T-helper 1 cell treated with Interleukin-12 subunit alpha and Interleukin-12 subunit beta and Interleukin-4 antibody, amounts not matched to agents 30 μg/mL and 1 μg/mL, for 36 hours (primary cell): Measurements from ENCODE around the gene AHCYL2.
A peak's percentile ranks its signal among the peaks of the same experiment; 100 is the strongest.
"Not testable (repeated sequence)": the region's sequence is repeated elsewhere in the genome, so short reads cannot be mapped to it uniquely, and the experiment has no call there.

ENCODE experiments used
- H3K27ac Mint-ChIP-seq: one replicate; pipeline ENCODE4 v1.8.0; 2021; ENCODE audit warnings: mild to moderate bottlenecking, mixed read lengths
- H3K27me3 Mint-ChIP-seq: one replicate; pipeline ENCODE4 v1.8.0; 2021; ENCODE audit warnings: low read depth, mixed read lengths
- H3K36me3 Mint-ChIP-seq: one replicate; pipeline ENCODE4 v1.8.0; 2021; ENCODE audit warnings: low read depth, mixed read lengths
- H3K4me1 Mint-ChIP-seq: one replicate; pipeline ENCODE4 v1.8.0; 2021; ENCODE audit warnings: low read depth, mixed read lengths
- H3K4me3 Mint-ChIP-seq: one replicate; pipeline ENCODE4 v1.8.0; 2021; ENCODE audit warnings: mild to moderate bottlenecking, moderate library complexity, mixed read lengths
- H3K9me3 Mint-ChIP-seq: one replicate; pipeline ENCODE4 v1.8.0; 2021; ENCODE audit warnings: mixed read lengths

AHCYL2 gene

GRCh38 chr7:129216821-129217416, 7.9 kb upstream of the AHCYL2 start:
- not testable (repeated sequence) for H3K4me1 Mint-ChIP-seq, H3K36me3 Mint-ChIP-seq, H3K27me3 Mint-ChIP-seq, H3K4me3 Mint-ChIP-seq, H3K27ac Mint-ChIP-seq, H3K9me3 Mint-ChIP-seq

DNA sequence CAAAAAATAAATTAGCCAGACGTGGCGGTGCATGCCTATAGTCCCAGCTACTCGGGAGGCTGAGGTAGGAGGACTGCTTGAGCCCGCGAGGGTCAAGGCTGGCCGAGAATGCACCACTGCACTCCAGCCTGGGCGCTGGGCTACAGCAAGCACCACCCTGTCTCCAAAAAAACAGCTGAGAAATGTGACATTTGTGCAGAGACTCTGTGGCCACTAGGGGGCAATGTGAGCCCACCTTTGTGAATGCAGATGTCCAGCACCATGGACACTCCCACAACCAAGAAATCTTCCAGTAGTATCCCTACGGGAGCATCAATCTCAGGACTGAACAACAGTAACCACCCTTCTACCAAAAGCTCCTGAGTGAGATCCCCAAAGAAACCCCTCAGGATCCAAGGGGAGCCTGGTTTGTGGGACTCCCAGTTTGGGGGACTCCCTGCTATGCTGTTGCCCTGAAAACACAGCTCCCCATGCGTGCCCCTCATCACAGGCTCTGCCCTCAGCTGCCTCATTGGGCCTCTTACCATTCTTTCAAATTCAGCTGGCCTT, 6.2 kb upstream of the AHCYL2 start:
- Mint-ChIP-seq H3K27me3 (peaks cover 6% of the 10 kb centered on the region), H3K27ac (no peak overlapping the region), H3K9me3 (no peaks in the 10 kb centered on the region), H3K4me1 (peaks cover 9% of the 10 kb centered on the region), H3K4me3 (no peak overlapping the region), H3K36me3 (no peaks in the 10 kb centered on the region)

GRCh38 chr7:129219166-129219565, 5.7 kb upstream of the AHCYL2 start:
- not testable (repeated sequence) for H3K9me3 Mint-ChIP-seq, H3K27me3 Mint-ChIP-seq, H3K27ac Mint-ChIP-seq, H3K4me3 Mint-ChIP-seq, H3K36me3 Mint-ChIP-seq
- H3K4me1 Mint-ChIP-seq = peaks cover 11% of the 10 kb centered on the region

DNA sequence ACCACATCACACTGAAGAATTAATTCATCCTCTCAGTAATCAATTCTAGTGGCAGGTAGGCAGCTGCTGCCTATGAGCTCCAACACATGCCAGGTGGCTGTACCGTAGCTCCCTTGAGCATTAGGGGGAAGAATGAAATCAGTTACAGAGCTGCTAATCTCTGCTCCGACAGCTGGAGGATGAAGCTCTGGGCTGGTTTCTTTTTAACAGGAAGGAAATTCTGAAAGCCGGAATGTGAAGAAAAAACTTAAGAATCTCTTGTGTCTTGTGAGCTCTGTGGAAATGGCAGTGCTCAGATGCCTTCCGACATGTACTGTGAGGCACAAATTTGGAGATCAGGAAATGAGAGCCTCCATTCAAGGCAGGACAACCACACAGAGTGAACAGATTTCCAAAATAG, 2.8 kb upstream of the AHCYL2 start:
- Mint-ChIP-seq H3K27me3 (peaks cover 16% of the 10 kb centered on the region), H3K4me3 (peak overlapping the region; percentile 63), H3K4me1 (peaks cover 27% of the 10 kb centered on the region), H3K36me3 (no peaks in the 10 kb centered on the region), H3K9me3 (no peaks in the 10 kb centered on the region), H3K27ac (peak overlapping the region; percentile 47)

- peaks cover 10% of the 10 kb centered on the region for H3K27me3 Mint-ChIP-seq
- H3K9me3 Mint-ChIP-seq = no peaks in the 10 kb centered on the region
- H3K27ac Mint-ChIP-seq = peak overlapping the region; percentile 81
- peaks cover 27% of the 10 kb centered on the region for H3K4me1 Mint-ChIP-seq
- peaks cover 2% of the 10 kb centered on the region for H3K36me3 Mint-ChIP-seq
- H3K4me3 Mint-ChIP-seq = peak overlapping the region; percentile 94
These were observed 538 bp downstream of the AHCYL2 start for GRCh38 chr7:129225206-129225930.

DNA sequence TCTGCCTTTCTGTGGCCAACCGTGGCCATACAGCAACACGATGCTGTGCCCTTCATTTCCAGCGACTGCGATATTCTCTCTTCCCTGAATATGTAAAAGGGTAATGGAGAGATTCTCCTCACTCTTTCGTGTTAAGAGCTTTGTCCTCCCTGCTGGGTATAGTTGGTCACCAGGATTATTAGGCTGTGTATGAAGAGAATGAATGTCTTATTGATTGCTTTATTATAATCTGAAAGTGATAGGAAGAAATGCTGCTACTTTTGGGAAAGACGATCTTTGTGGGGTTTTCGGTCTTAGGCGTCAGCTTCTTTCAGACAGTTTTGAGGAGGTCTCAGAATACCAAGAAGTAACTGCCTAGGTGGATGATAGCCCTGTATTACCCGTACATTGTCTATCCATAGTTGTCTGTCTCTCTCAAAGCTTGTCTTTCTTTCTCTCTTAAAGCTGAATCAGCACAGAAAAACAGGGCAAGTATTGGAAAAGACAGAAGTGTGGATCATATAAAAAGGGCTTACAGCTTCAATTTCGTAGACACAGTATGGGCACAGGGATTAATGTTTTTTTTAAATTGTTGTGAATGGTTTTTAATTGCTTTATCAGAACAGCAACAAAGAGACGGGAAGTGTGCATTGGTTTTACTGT, 1.2 kb downstream of the AHCYL2 start:
- peaks cover 27% of the 10 kb centered on the region for H3K4me1 Mint-ChIP-seq
- peak overlapping the region; percentile 81 for H3K27ac Mint-ChIP-seq
- H3K27me3 Mint-ChIP-seq = peaks cover 10% of the 10 kb centered on the region
- H3K36me3 Mint-ChIP-seq = peaks cover 2% of the 10 kb centered on the region
- H3K4me3 Mint-ChIP-seq = peak overlapping the region; percentile 92
- no peaks in the 10 kb centered on the region for H3K9me3 Mint-ChIP-seq

DNA sequence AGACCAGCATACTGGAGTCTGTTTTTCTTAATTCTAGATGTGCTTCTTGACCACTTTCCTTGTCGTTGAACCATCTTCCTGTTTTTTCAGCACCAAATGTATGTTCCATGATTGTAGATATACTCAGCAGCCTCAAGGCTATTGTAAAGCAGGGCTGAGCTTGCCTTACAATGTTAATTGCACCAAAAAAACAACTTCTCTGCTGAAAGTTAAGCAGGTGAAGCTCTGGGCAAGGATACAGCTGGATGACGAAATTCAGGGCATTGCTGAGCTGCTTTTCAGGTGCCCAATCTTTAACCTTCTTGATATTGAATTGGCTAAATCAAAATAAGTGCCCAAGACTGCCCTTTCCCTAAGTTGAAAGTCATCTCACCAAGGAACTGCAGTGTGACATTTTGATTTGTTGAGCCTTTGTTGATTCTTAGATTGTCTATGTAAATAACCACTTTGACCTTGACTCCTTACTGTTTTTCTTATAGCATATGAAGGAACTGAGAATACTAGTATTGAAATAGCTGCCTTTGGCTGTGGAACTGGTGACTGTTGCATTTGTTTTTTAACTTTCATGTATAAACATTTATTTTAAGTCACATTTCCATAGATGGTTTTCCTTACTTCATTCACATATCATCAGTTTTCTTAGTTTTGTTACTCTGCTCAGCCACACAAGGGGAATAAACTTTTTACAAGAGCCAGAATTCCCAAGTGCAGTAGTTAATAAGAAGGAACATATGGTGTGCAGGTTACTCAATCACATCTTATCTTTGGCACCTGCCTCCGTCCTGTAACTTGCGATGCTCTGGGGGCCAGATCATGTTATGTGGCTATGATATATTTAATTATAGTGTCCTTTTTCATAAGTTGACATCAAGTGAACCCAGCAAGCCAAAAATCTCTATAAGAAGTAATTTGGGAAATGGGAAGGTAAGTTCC, 3.1 kb downstream of the AHCYL2 start:
- Mint-ChIP-seq H3K27ac (no peak overlapping the region), H3K9me3 (no peaks in the 10 kb centered on the region), H3K4me3 (no peak overlapping the region), H3K4me1 (peaks cover 25% of the 10 kb centered on the region), H3K36me3 (peaks cover 2% of the 10 kb centered on the region), H3K27me3 (peaks cover 10% of the 10 kb centered on the region)

GRCh38 chr7:129228633-129229032, 3.8 kb downstream of the AHCYL2 start:
- Mint-ChIP-seq H3K27me3 (peaks cover 10% of the 10 kb centered on the region), H3K4me1 (peaks cover 22% of the 10 kb centered on the region), H3K9me3 (no peaks in the 10 kb centered on the region), H3K36me3 (peaks cover 2% of the 10 kb centered on the region), H3K4me3 (no peak overlapping the region), H3K27ac (no peak overlapping the region)

GRCh38 chr7:129231666-129232065, 6.8 kb downstream of the AHCYL2 start:
- Mint-ChIP-seq H3K4me3 (no peak overlapping the region), H3K4me1 (peaks cover 3% of the 10 kb centered on the region), H3K36me3 (peaks cover 2% of the 10 kb centered on the region), H3K9me3 (no peaks in the 10 kb centered on the region), H3K27ac (no peak overlapping the region), H3K27me3 (peaks cover under 1% of the 10 kb centered on the region)

GRCh38 chr7:129238546-129238945, 13.7 kb downstream of the AHCYL2 start:
- H3K27me3 Mint-ChIP-seq = no peaks in the 10 kb centered on the region

DNA sequence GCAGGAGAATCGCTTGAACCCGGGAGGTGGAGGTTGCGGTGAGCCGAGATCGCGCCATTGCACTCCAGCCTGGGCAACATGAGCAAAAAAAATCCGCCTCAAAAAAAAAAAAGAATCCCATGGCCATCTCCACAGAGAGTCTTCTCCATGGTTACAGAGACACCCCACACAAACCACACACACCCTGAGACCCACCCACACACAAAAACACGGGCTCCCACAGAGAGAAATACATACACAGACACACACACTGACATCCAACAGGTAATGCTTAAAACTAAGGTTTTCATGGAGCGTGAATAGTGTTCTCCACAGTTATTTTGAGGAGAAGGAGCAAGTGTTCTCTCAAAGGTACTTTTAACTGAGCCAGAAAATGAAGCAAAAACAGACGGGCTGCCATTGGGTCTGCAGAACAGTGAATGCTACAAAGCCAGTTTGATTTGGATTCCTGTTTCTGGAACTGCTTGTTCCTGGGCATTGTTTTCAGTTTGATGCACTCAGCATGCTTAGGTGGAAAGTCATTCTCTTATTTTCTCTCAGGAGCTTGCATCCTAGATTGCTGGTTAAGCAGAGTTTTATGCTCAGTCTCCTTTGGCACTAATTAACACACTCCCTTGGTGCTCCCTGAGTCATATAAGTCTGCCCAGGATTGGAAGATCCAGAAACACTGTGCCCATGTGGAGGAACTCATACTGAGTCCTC, 15.4 kb downstream of the AHCYL2 start:
- H3K36me3 Mint-ChIP-seq = peaks cover under 1% of the 10 kb centered on the region
- no peaks in the 10 kb centered on the region for H3K9me3 Mint-ChIP-seq
- H3K27me3 Mint-ChIP-seq = no peaks in the 10 kb centered on the region
- H3K4me1 Mint-ChIP-seq = peaks cover 2% of the 10 kb centered on the region
- H3K4me3 Mint-ChIP-seq = no peak overlapping the region
- H3K27ac Mint-ChIP-seq = no peak overlapping the region

More at GRCh38 chr7:129238546-129238945, 13.7 kb downstream of the AHCYL2 start:
- Mint-ChIP-seq H3K4me1 (peaks cover 2% of the 10 kb centered on the region), H3K27ac (no peak overlapping the region), H3K9me3 (no peaks in the 10 kb centered on the region), H3K36me3 (no peaks in the 10 kb centered on the region), H3K4me3 (no peak overlapping the region)

DNA sequence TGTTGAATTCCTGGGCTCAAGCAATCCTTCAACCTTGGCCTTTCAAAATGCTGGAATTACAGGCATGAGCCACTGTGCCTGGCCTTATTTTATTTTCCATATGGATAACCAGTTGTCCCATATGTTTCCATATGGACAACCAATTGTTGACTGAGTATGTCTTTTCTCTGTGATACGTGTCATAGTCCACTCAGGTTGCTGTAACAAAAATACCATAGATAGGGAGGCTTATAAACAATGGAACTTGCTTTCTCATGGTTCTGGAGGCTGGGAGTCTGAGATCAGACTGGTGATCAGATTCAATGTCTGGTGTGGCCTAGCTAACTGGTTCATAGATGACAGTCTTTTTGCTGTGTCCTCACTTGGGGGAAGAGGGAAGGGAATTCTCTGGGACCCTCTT, 19.4 kb downstream of the AHCYL2 start:
- no peak overlapping the region for H3K4me3 Mint-ChIP-seq
- peaks cover 4% of the 10 kb centered on the region for H3K36me3 Mint-ChIP-seq
- no peaks in the 10 kb centered on the region for H3K9me3 Mint-ChIP-seq
- H3K27me3 Mint-ChIP-seq = no peaks in the 10 kb centered on the region
- peaks cover 2% of the 10 kb centered on the region for H3K4me1 Mint-ChIP-seq
- no peak overlapping the region for H3K27ac Mint-ChIP-seq

DNA sequence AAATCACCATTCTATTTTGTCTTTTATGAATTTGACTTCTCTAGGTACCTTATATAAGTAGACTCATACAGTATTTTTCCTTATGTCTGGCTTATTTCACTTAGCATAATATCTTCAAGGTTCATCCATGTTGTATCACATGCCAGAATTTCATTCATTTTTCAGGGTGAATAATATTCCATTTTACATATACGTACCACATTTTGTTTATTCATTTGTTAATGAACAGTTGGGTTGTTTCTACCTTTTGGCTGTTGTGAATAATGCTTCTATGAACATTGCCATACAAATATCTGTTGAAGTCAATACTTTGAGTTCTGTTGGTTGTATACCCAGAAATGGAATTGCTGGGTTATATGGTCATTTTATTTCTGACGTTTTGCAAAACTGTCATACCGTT, 20.7 kb downstream of the AHCYL2 start:
- no peaks in the 10 kb centered on the region for H3K9me3 Mint-ChIP-seq
- H3K27me3 Mint-ChIP-seq = no peaks in the 10 kb centered on the region
- H3K4me1 Mint-ChIP-seq = no peaks in the 10 kb centered on the region
- H3K4me3 Mint-ChIP-seq = no peak overlapping the region
- H3K36me3 Mint-ChIP-seq = peaks cover 4% of the 10 kb centered on the region
- H3K27ac Mint-ChIP-seq = no peak overlapping the region

DNA sequence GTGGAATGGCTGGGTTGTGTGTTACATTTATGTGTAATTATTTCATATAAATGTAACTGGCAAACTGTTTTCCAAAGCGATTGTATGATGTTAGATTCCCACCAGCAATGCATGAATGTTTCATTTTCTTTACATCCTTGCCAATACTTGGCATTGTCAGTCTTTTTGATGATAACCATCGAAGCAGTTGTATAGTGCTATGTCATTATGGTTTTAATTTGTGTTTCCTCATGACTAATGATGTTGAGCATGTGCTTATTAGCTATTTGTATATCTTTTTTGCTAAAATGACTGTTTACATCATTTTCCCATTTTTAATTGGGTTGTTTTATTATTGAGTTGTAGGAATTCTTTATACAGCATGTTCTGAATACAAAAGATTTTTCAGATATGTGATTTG, 22.3 kb downstream of the AHCYL2 start:
- Mint-ChIP-seq H3K4me1 (no peaks in the 10 kb centered on the region), H3K36me3 (peaks cover 4% of the 10 kb centered on the region), H3K27ac (no peak overlapping the region)

More for the DNA sequence above, 22.3 kb downstream of the AHCYL2 start:
- no peak overlapping the region for H3K4me3 Mint-ChIP-seq
- H3K27me3 Mint-ChIP-seq = no peaks in the 10 kb centered on the region
- H3K9me3 Mint-ChIP-seq = no peaks in the 10 kb centered on the region
